GM21423 (cell line): Measurements from ENCODE around the gene ABCF3.

ENCODE experiments used
- ATAC-seq: cut with Tn5 transposase; IDR thresholded peaks from one replicate; pipeline ENCODE4 v1.9.1; 2021; ENCODE audit warnings: mild to moderate bottlenecking, moderate library complexity; ENCODE audit not compliant: unreplicated experiment

The ABCF3 gene

GRCh38 chr3:184167786-184168185, 18.2 kb upstream of the ABCF3 start:
- no peak for ATAC-seq

- ATAC-seq = no peak
Measured at GRCh38 chr3:184168363-184169120, 17.5 kb upstream of the ABCF3 start.

- ATAC-seq = no peak
Measured at GRCh38 chr3:184169896-184170875, 15.8 kb upstream of the ABCF3 start.

GRCh38 chr3:184171562-184171961, 14.4 kb upstream of the ABCF3 start:
- ATAC-seq = no peak

GRCh38 chr3:184172681-184173373, 13.2 kb upstream of the ABCF3 start:
- ATAC-seq = no peak

- no peak for ATAC-seq
Measured at GRCh38 chr3:184173374-184173722, 12.7 kb upstream of the ABCF3 start.

- ATAC-seq = no peak
Measured at GRCh38 chr3:184174284-184174645, 11.7 kb upstream of the ABCF3 start.

- ATAC-seq = peak; percentile 97
Measured at GRCh38 chr3:184174646-184175492, 11.1 kb upstream of the ABCF3 start, which contains the start of gene AP2M1. Gene AP2M1 (plus strand): TSS chr3:184174855. CDS start chr3:184176994, 2,139 bp downstream.

GRCh38 chr3:184175506-184175905, 10.5 kb upstream of the ABCF3 start:
- no peak for ATAC-seq

GRCh38 chr3:184175981-184176376, 10.0 kb upstream of the ABCF3 start:
- no peak for ATAC-seq

GRCh38 chr3:184176377-184177330, 9.3 kb upstream of the ABCF3 start:
- ATAC-seq = no peak

- no peak for ATAC-seq
Measured at GRCh38 chr3:184177331-184177731, 8.7 kb upstream of the ABCF3 start.

- ATAC-seq = no peak
Measured at GRCh38 chr3:184177767-184178306, 8.2 kb upstream of the ABCF3 start.

- no peak for ATAC-seq
Measured at GRCh38 chr3:184178521-184179138, 7.4 kb upstream of the ABCF3 start.

GRCh38 chr3:184180165-184180564, 5.8 kb upstream of the ABCF3 start:
- ATAC-seq = no peak

GRCh38 chr3:184181596-184181995, 4.4 kb upstream of the ABCF3 start:
- ATAC-seq = no peak

- ATAC-seq = no peak
Measured at GRCh38 chr3:184183679-184184078, 2.3 kb upstream of the ABCF3 start.

GRCh38 chr3:184184546-184185230, 1.3 kb upstream of the ABCF3 start:
- no peak for ATAC-seq
